Activated gamma-delta T cell (primary cell): ENCODE measurements around the gene S100A7A.
"Not testable (repeated sequence)": the region's sequence is repeated elsewhere in the genome, so short reads cannot be mapped to it uniquely, and the experiment has no call there.

Source experiments
- DNase-seq: peaks from one replicate; lab custom pipeline; 2025; lab: John Stamatoyannopoulos, UW

S100A7A gene

DNA sequence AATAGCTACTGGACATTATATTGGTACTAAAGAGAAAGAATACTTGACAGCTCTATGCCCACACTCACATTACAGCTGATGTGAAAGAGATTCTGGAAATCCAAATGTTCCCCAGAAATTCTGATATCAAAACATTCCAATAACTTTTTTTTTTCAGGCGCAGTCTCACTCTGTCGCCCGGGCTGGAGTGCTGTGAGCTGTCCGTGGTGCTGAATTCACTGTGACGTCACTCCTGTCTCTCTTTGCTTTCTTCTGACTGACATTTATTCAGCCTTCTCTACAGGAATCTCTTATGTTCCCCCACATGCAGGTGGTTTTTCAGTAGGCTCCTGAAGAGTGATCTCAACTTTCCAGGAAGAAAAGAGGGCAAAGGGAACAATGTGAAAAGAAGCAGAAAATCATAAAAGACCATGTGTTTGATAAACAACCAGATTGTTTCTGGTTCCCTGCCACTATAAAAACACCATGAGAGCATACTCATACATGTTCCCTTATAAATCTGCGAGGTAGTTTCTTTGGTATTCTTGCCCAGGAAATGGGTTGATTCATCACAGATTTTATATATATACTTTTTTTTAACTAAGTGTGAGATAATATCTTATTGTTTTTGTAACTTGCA lies 6.2 kb downstream of the S100A7A start:
- no peak for DNase-seq

DNA sequence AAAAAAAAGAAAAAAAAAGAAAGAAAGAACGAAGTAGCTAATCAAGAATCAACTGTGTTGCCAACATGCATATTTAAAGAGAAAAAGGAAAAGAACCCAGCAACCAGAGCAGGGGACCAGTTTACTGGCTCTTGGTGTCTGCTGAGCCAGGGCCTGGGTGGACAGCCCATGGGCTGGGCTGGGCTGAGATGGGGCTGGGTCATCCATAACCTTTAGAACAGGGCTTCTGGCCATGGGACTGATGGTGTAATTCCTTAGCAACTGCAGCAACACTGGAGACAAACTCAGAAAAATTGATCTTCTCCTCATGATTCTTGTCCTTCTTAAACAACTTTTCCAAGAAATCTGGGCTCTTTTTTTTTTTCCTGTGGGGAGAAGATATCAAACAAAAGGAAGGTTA lies 10.5 kb downstream of the S100A7A start:
- no peak for DNase-seq

DNA sequence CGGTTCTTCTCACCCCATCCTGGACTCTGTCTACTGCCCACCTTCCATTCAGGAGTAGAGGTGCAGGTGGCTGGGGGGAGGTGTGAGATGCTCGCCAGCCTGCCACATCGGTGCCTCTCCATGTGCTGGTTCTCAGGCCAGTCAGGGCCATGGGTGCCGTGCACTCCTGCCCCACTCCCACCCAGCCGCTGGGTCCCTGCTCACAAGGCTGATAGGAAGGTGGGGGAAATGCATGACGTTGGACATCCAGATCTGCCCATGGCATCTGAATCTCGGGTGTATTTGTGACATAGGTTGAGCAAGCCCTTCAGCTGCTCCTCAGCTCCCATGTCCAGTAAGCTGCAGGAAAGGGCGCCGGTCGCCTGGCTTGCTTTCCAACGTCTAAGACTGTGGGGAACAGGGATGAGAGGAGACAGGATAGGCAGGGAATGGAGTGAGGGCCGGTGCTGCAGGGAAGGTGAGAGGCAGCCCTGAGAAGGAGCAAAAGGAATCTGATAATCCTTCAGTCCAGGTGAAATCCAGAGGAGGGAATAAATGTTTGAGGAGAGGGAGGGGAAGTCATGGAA lies 11.8 kb downstream of the S100A7A start:
- DNase-seq = no peak

DNA sequence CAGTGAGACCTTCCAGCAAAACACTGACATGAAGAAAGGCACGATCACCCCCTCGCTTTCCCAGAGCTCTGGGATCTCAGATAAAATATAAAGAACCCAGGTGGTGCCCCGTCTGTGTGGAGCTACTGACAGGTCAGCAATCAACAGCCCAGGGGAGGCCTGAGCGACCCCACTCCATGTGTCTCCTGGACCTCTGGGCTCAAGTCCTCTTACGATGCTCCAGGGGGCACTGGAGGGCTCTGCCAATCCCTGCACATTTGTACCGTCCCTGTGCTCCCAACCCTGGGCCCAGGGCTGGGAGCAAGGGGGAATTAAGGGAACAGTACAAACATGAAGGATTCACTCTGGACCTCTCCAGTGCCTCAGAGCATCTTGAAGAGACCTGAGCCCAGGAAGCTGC lies 12.5 kb downstream of the S100A7A start:
- no peak for DNase-seq

DNA sequence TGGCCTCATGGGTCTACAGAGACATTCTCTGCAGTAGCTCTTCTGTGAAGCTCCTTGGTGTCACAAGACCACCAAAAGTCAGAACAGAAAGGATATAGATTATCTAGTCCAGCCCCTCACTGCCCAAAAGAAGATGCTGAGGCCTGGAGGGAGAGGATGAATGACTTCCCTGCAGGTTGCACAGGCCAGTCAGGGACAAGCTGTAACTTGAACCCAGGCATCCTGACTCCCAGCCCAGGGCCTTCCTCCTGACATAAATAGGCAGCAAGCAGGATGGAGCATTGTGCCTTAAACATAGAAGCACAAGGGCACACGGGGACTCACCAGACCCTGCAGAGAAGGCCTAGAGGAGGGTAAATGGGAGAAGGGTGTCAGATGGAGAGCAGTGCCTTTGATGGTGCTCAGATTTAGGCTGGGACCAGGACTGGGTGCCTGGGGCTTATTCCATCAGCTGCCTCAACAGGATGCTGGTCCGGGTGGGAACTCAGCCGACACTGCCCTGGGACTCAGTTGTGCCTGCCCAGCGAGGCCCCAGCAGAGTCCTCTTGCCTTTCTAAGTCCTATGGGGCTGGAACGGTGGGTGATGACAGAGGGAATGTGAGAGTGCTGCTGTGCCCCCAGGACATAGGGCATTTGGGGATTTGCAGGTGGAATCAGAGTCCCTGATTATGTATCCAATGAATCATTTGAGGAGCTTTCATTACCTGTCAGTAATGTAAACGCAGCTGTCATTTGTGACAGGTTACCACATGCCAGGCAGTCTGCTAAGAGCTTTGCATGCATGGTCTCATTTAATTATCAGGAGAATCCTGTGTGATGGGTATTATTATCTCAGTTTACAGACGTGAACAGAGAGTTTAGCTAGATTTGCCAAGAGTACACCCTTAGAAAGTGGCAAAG lies 13.2 kb downstream of the S100A7A start:
- no peak for DNase-seq

DNA sequence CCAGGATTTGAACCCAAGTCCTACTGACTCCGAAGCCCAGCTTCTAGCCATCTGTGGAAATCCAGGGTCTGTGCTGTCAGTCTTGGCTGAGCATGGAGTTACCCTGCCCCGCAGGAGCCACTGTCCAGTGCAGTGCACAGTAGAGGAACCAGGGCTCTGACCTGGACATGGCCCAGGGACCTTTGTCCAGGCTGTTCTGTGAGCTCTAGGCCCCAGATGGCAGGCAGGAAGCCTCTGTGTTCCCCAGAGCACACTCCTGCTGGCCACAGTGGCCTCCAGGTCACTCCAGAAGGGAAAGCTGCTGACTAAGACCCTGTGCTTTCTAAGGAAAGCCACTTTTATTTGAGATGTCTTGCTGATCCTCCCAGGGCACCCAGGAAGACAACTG lies 13.8 kb downstream of the S100A7A start:
- DNase-seq = no peak

DNA sequence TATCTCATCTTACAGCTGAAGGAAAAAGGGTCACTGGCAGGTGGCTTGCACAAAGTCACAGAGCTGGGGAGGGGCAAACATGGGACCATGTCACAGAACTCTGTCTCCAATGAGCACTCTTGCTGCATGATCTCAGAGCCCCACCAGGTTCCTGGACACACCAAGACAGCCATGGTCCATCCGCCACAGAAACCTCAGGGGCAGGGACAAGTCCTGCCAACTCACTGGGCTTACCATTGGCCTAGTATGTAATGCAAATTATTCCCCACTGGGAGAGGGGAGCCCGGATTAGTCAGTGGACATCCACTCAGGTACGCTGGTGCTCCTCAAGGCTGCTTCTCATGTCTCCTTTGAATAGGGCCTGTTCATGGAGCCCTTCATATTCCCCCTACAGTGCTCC lies 14.2 kb downstream of the S100A7A start:
- no peak for DNase-seq

DNA sequence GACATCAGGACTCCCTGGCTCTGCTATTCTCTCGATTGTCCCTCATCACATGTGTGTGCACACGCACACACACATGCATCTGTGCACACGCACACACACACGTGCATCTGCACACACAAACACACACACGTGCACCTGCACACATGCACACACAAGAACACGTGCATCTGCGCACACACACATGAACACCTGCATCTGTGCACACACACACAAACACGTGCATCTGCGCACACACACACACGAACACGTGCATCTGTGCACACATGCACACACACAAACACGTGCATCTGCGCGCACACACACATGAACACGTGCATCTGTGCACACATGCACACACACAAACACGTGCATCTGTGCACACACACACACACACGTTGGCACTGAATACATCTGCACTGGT lies 14.7 kb downstream of the S100A7A start:
- no peak for DNase-seq

DNA sequence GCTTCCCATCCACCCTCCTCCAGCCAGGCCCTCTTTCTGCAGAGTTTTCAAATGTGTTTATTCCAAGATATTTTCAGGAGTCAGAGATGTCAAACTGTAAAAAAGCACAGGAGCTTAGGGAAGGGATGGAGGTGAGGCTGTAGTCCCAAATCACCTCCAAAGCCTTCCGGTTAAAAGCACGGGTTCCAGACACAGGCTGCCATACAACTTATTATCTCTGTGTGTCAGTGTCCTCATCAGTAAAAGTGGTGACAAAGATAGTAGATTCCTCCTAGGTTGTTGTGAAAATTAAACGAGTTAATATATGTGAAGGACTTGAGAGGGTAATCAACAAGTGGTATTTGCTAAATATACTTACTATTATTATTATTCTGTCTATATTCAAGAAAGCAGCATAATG lies 15.1 kb downstream of the S100A7A start:
- no peak for DNase-seq

DNA sequence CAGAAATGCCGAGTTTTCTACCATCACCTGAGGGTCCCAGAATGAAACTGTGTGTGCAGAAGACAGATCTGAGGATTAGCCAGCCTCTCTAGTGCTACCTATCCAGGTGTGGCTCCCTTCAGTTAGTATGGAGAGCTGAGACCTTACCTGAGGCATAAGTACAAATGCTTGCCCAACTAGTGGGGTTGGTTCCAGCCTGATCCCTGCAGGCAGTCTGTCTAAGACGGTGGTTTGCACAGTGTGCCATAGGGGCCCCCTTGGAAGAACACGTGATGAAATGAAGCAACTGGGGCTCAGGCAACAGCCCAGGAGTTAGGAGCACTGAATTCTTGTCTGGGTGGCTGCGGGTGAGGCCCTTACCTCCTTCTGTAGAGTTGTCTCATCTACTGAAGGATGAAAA lies 15.6 kb downstream of the S100A7A start:
- no peak for DNase-seq

DNA sequence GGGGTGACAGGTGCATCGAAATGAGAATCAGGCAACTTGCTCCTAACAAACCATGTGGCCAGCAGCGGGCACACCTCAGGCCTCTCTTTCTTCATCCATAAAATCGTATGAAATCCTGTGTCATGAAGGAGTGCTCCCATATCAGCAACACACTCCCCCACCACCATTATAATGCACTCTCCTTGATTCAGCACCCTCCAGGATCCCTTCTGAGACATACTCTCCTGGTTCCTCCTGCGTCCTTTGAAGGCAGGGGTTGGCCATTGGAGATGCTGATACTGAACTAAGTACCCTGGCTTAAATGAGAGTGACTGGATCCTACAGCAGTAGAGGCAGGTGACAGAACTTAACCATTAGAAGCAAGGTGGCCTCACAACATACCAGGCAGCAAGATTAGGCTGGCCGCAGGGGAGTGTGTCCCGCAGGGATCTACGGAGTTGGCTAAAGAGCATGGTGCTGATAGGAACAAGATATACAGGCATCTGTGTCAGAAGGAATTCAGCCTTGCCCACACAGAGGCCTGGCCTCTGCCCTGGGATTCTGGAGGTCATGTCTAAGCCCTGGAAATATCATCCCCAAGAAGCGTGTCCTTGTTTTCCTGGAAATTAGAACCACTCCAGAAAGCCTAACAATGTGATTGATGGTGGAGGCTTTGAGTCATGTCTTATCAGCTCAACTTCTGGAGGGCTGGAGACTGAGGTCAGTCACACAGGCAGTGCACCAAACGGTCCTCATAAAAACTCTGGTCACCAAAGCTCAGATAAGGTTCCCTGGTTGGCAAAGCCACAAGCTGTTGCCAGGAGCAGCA lies 16.8 kb downstream of the S100A7A start:
- DNase-seq = no peak

DNA sequence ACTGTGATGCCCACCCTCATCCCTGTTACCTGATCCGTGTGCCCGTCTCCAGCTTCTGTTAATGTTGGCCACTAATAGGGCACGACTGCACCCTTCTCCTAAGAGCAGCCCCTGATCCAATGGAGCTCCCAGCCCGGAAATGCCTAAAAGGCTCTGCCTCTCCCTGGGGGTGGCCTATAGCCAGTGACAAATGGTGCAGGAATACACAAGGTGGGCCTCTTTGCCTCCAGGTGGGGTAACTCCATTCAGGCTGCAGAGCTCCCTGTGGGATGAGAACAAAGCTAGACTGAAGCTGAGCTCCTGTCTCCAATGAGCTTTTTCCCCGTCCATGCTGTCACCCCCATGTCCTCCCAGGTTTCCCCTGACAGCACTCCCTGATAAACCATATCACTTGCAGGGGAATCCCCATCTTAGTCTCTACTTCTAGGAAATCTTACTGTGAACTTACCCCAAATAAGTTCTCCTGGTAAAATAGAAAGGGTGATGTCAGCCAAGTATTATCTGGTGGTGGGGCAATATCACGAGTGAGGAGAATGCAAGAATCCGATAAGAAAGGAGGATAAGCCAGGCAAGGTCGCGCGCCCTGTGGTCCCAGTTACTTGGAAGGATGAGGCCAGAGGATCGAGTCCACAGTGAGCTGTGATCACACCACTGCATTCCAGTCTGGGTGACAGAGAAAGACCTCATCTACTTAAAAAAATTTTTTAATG lies 18.6 kb downstream of the S100A7A start:
- no peak for DNase-seq

DNA sequence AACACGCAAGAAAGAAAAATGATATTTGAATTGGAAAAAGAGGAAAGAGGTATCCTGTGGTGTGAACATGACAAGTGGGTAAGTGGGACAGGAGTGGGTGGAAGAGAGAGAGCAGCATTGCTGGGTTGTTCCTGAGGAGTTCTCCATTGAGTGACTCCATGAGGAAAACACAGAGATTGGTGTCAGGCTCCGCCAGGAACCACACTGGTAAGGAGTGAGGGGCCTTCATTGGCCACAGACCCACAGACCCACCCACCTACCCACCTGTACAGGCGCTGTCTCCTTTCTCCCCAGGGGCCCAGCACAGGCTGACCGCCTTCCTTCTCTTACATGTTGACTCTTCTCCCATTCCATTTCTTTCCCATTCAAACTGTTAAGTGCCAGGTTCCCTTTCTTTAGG lies 20.9 kb downstream of the S100A7A start:
- DNase-seq = no peak

DNA sequence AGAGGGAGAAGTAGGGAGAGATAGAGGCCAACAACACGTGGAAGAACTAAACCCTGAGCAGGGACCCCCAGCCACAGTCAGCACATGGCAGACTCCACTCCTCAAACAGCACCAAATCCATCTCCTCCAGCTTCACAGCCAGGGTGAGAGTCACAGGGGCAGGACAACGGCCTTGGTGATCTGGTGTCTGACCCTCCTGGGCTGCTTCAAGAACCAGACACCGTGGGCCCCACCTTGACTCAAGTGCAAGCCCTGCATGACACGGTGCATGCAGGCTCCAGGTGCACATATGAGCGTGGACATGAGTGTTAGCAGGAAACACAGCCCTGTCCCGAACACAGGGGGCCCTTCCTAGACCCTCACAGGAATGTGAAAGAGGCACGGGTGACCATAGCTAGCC lies 22.3 kb downstream of the S100A7A start:
- DNase-seq = no peak

DNA sequence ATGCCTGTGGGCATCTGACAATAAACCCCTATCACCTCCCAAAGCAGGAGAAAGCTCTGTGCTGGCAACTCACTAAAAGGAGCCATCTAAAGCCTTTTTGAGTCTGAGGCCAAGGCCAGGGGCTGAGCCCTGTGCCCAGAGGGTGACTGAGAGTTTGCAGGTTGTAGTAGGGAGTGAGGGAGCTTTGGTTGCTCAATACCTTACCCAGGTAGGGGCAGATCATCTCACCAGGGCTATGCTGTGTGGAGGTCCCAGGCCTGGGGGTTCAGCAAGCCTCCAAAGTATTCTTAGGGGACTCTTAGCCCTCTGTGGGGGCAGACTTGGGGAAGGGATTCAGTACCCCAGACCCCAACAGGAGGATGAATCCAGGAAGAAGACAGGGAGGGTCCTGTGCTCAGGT lies 23.0 kb downstream of the S100A7A start:
- no peak for DNase-seq

DNA sequence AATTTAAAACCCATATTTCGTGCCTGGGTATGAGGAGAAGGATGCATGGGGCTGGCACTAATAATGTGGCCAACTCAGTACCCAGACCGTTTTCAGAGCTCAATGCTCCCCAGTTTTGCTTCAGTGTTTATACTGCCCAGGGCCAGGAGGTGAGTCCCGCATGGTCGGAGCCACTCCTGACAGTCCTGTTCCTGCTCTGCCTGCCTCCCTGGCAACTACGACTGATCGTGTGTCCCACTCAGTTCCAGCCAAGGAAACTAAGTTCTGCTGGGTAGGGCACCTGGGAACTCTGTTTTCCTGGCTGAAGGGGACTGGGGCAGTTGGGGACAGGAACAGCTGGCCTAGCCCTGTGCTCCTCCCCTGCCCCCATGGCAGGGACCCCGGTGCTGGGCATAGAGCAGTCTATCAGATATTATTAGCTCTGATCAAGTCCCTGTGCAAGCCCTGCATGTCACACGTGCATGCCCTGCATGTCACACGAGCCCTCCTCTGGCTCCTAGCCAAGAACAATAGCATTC lies 25.0 kb downstream of the S100A7A start:
- no peak for DNase-seq

DNA sequence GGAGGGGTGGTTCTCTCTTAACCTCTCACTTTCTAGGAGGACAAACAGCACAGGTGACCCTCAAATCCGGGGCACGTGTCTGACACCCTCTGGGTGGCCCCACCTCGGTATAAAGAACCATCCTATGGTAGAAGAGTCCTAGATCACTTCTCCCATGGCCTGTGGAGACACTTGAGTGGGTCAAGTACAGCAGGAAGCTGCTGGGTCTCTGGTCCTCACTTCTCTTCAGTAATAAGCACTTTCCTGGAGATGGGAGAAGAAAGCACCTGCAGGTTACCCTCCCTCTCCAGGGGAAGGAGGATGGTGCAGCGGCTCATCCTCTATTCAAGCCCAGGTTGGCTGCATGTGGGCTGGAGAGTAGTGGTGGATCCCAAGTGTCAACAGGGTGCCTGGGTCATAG lies 27.2 kb downstream of the S100A7A start:
- DNase-seq = no peak

DNA sequence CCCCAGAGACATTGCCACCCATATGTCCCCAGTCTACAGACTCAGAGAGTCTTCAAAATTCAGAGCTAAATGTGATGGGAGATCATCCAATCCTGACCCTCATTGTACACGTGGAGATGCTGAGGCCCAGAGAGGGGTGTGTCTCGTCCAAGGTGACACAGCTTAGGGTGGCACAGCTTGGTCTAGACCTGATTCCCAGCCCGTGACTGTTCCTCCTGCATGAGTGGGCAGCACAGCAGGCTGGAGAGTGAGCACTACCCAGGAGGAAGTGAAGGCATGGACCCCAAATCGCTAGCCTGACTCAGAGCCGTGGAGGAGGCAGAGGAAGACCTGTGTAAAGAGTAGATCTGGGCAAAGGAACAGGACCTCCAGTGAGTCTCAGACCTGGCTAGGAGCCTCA lies 27.8 kb downstream of the S100A7A start:
- no peak for DNase-seq

DNA sequence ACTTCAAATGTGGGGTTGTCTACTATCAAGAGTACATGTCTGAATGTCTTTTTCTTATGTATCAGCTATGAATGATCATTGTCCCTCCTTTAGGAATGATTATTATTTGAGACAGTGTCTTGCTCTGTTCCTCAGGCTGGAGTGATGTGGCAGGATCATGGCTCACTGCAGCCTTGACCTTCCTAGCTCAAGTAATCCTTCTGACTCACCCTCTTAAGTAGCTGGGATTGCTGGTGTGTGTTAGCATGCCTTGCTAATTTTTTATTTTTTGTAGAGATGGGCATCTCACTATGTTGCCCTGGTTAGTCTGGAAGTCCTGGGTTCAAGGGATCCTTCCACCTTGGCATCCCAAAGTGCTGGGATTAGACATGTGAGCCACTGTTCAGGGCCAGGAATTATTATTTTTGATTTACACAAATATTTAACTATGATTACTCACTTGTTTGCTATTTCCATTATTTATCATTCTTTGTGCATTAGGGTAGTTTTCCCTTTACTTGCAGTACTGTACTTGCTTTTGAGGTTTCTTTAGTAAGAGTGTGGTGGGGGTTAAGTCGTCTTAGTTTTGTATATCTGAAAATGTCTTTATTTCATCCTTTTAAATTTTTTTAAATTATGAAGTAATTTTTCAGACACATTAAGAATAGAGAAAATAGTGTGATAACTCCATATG lies 31.3 kb downstream of the S100A7A start:
- no peak for DNase-seq

DNA sequence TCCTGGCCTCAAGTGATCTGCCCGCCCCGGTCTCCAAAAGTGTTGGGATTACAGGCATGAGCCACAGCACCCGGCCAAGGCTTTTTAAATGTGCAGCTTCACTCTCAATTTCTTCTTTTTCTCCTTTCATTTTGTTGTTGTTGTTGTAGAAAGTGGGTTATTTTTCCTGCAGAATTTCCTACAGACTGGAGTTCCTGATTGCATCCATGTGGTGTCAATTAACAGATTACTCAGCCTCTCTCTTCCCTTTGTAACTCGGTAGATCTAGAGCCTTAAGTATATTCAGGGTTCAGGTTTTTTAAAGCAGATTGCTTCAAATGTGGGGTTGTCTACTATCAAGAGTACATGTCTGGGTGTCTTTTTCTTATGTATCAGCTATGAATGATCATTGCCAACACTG lies 32.5 kb downstream of the S100A7A start:
- not testable (repeated sequence) for DNase-seq

DNA sequence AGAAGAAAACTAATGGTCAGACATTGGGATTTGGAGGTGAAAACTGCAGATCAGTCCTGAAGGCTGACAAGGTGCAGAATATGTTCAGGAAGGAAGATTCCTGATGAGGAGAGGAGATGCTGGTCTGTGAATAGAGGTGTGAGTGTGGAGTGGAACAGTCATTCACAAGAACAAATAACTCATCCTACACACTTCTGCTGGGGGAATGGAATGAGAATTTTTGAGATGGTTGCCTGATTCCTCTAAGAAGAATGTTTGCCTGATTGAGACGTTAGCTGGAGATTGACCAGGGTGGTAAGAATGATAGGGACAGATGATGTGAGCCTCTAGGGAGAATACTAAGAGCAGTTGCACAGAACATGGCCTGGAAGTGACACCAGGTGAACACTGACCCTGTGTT lies 40.1 kb downstream of the S100A7A start:
- DNase-seq = no peak
